ENCODE measurements around the gene ICAM5. TPM values are rescaled to one million over a fixed set of nuclear protein-coding genes. Genes with fewer than 3 reads are reported as not detected.
A peak's percentile ranks its signal among the peaks of the same experiment; 100 is the strongest.

The ICAM5 gene
- total and polyA plus RNA-seq, 10 of the 15 experiments (the other 5 are each of a cell fraction or from before 2014, with no cell fraction given) = 0.14 to 4.6 (median 0.94) TPM; not detected in 2

DNA sequence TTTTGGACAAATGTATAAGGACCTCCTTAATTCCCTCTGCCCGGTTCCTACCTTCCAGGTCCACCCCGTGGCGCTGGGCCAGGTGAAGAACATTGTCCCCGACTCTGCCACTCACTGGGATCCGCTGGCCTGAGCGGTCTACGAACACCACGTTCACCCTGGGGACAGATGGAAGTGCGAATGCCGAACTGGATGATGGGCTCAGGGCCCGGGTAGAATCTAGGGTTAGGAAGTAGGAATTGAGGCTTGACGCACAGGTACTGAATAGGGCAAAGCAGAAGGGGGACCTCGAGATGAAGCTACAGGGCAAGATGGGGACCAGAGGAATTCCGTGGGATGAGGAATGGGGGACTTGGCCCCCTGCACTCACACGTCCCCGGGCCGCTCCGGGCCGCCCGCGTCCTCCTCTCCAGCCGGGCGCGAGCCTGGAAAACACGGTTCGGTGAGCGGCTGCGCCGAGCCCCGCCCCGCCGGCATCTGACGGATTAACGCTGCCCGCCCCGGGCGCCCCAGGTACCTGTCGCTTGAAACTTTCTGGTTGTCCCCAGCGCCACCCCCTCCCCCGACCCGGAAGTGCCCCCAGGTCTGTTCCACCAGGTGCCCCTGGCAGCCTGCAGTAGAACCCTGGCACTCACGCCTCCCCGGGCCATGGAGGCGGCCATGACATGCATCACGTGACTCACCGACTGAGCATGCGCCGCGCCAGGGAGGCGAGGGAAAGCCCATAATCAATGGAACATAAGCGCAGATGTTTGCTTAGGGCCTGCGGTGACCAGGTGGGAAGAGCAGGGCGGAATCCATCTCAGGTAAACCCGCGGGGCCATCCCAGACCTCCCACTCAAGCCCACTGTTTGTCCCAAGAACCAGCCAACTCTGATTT is 25.8 kb downstream of the ICAM5 start, which contains the start of gene FDX2 (continued):
- no peak for TF ChIP-seq CTCF (IDR thresholded peaks at IDR 0.05 in 2 of 3, conservative IDR thresholded peaks at IDR 0.05 in 1 of 3; ENCODE audit: control insufficient read depth in 2 of 3, extremely low read depth in 1 of 3, insufficient read depth in 1 of 3, low read depth in 3 of 3, low read length in 3 of 3)
- TF ChIP-seq FOXK2 (IDR thresholded peaks at IDR 0.05) = no peak
- TF ChIP-seq HCFC1 (IDR thresholded peaks at IDR 0.05; ENCODE audit: low read length) = peak; percentile 61
- TF ChIP-seq, protein P1, sequence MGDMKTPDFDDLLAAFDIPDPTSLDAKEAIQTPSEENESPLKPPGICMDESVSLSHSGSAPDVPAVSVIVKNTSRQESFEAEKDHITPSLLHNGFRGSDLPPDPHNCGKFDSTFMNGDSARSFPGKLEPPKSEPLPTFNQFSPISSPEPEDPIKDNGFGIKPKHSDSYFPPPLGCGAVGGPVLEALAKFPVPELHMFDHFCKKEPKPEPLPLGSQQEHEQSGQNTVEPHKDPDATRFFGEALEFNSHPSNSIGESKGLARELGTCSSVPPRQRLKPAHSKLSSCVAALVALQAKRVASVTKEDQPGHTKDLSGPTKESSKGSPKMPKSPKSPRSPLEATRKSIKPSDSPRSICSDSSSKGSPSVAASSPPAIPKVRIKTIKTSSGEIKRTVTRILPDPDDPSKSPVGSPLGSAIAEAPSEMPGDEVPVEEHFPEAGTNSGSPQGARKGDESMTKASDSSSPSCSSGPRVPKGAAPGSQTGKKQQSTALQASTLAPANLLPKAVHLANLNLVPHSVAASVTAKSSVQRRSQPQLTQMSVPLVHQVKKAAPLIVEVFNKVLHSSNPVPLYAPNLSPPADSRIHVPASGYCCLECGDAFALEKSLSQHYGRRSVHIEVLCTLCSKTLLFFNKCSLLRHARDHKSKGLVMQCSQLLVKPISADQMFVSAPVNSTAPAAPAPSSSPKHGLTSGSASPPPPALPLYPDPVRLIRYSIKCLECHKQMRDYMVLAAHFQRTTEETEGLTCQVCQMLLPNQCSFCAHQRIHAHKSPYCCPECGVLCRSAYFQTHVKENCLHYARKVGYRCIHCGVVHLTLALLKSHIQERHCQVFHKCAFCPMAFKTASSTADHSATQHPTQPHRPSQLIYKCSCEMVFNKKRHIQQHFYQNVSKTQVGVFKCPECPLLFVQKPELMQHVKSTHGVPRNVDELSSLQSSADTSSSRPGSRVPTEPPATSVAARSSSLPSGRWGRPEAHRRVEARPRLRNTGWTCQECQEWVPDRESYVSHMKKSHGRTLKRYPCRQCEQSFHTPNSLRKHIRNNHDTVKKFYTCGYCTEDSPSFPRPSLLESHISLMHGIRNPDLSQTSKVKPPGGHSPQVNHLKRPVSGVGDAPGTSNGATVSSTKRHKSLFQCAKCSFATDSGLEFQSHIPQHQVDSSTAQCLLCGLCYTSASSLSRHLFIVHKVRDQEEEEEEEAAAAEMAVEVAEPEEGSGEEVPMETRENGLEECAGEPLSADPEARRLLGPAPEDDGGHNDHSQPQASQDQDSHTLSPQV (IDR thresholded peaks at IDR 0.05) = no peak
- 0 out of 2 replicates have a peak, but pooled peaks have one; percentile 16 for TF ChIP-seq CHD2 (IDR thresholded peaks at IDR 0.05; ENCODE audit: borderline replicate concordance, low read depth, low read length)
- no peak for TF ChIP-seq KLF5 (IDR thresholded peaks at IDR 0.05; ENCODE audit: partially characterized antibody)
- no peak for TF ChIP-seq ZBTB40 (IDR thresholded peaks at IDR 0.05; ENCODE audit: borderline replicate concordance)
- TF ChIP-seq TBL1XR1 (IDR thresholded peaks at IDR 0.05; ENCODE audit: low read depth, low read length) = no peak
- no peak for TF ChIP-seq GABPA (IDR thresholded peaks at IDR 0.05; ENCODE audit: low read depth)
- no peak; the same call in 1 of the 2 replicates for TF ChIP-seq CREB1 (IDR thresholded peaks at IDR 0.05; ENCODE audit: low read depth)
- no peak for TF ChIP-seq FOS (IDR thresholded peaks at IDR 0.05; ENCODE audit: borderline replicate concordance, extremely low read depth, insufficient read length)
- no peak for TF ChIP-seq HDAC2 (IDR thresholded peaks at IDR 0.05)
- TF ChIP-seq POLR2AphosphoS5 (IDR thresholded peaks at IDR 0.05; ENCODE audit: low read length) = peak; percentile 88
- peak; percentile 47; the same call in 1 of the 2 replicates for TF ChIP-seq RB1 (IDR thresholded peaks at IDR 0.05; ENCODE audit: borderline replicate concordance)
- TF ChIP-seq ATF2 (IDR thresholded peaks at IDR 0.05; ENCODE audit: low read length) = no peak
- TF ChIP-seq JUNB (IDR thresholded peaks at IDR 0.05) = no peak
- no peak for TF ChIP-seq SUPT20H (IDR thresholded peaks at IDR 0.05; ENCODE audit: borderline replicate concordance, control insufficient read depth, low read depth, low read length)
- no peak for TF ChIP-seq MEF2A (IDR thresholded peaks at IDR 0.05; ENCODE audit: insufficient read depth, low read depth, low read length)

Measured in GM12878 (cell line).